ENCODE data around the gene GNB1.
"Not testable (repeated sequence)": the region's sequence is repeated elsewhere in the genome, so short reads cannot be mapped to it uniquely, and the experiment has no call there.

Gene GNB1
- 255 to 433 (median 330) reads per million in 18 experiments for total RNA-seq

- DNase-seq = peak; percentile 90 to 93
Observed at GRCh38 chr1:1890506-1891348, at the start of gene GNB1. Gene GNB1, minus strand, starts transcription at chr1:1891087. Its CDS starts 65,634 bp downstream, at chr1:1825453.

GRCh38 chr1:1940123-1940425 is 49.2 kb upstream of the GNB1 start:
- no peak for DNase-seq

- DNase-seq = no peak
Observed at GRCh38 chr1:1939296-1940122, 48.6 kb upstream of the GNB1 start.

GRCh38 chr1:1938613-1939295 is 47.9 kb upstream of the GNB1 start:
- DNase-seq = no peak

- DNase-seq = no peak
Observed at GRCh38 chr1:1938276-1938573, 47.3 kb upstream of the GNB1 start.

GRCh38 chr1:1937549-1938275 is 46.8 kb upstream of the GNB1 start:
- no peak for DNase-seq

GRCh38 chr1:1937061-1937460 is 46.2 kb upstream of the GNB1 start:
- DNase-seq = no peak

- DNase-seq = not testable (repeated sequence)
Observed at GRCh38 chr1:1934848-1935247, 44.0 kb upstream of the GNB1 start.

GRCh38 chr1:1929639-1930545 is 39.0 kb upstream of the GNB1 start:
- no peak for DNase-seq

GRCh38 chr1:1929102-1929638 is 38.3 kb upstream of the GNB1 start:
- no peak for DNase-seq

- DNase-seq = no peak
Observed at GRCh38 chr1:1928231-1929101, 37.6 kb upstream of the GNB1 start.

- DNase-seq = no peak
Observed at GRCh38 chr1:1927751-1928150, 36.9 kb upstream of the GNB1 start.

- no peak for DNase-seq
Observed at GRCh38 chr1:1926886-1927660, 36.2 kb upstream of the GNB1 start.

GRCh38 chr1:1926346-1926811 is 35.5 kb upstream of the GNB1 start:
- DNase-seq = no peak

GRCh38 chr1:1925437-1926345 is 34.8 kb upstream of the GNB1 start:
- no peak for DNase-seq

- no peak for DNase-seq
Observed at GRCh38 chr1:1924849-1925248, 34.0 kb upstream of the GNB1 start.

GRCh38 chr1:1924386-1924785 is 33.5 kb upstream of the GNB1 start:
- no peak for DNase-seq

Data from inflammatory macrophage (primary cell).